ENCODE results near the gene LINS1.

The LINS1 gene, protein sequence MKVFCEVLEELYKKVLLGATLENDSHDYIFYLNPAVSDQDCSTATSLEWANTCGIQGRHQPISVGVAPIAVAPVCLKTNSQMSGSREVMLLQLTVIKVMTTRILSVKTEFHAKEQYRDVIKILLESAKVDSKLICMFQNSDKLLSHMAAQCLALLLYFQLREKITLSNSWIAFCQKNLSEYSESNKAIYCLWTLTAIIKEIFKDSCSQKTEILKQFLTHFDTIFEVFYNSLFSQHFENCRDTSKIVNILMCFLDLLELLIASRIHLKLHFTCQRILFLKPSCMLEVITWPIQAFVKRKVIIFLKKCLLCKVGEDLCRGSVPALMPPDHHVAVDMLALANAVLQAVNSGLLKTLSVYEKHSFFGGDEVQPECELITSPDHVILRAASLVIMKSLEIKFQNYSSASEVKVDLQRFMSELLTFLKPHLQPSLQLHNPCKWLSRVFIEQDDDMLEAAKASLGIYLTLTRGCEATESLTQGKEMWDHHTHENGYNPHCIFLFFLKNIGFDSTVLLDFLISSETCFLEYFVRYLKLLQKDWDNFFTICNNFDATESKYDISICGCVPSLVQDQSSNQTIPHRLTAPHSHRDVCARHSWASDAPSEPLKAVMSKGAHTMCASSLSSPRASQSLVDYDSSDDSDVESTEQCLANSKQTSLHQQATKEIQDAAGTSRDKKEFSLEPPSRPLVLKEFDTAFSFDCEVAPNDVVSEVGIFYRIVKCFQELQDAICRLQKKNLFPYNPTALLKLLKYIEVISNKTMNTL

GRCh38 chr15:100602064-100602822 is at the start of gene LINS1, which contains the start of gene ASB7:
TSS of gene LINS1 (minus strand) at chr15:100602184. CDS start at chr15:100580842, 21,342 bp downstream.
TSS of gene ASB7 (plus strand) at chr15:100602589. CDS start at chr15:100612217, 9,628 bp downstream.
- peak; percentile 99 for DNase-seq (ENCODE audit: low spot score)

- peak; percentile 67 for DNase-seq (ENCODE audit: low spot score)
These were observed 49.3 kb upstream of the LINS1 start for GRCh38 chr15:100651253-100651652.

DNA sequence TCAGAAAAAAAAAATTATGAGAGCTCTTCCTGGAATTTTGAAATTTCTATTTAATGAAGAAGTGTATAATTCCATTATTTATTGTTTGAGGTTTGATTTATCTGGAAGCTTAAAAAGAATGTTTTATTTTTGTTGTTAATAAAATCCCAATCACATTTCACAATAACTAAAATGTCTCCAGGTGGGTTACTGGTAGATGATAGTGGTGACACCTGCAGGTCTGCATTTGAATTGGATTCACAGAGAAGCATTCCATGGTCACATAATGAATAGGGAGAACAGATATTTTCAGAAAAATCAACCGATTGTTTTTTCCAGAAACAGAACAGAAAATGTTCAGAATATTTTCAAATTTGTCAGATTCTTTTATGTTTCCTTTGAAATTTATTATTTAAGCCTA is 48.7 kb upstream of the LINS1 start:
- no peak for DNase-seq (ENCODE audit: low spot score)

DNA sequence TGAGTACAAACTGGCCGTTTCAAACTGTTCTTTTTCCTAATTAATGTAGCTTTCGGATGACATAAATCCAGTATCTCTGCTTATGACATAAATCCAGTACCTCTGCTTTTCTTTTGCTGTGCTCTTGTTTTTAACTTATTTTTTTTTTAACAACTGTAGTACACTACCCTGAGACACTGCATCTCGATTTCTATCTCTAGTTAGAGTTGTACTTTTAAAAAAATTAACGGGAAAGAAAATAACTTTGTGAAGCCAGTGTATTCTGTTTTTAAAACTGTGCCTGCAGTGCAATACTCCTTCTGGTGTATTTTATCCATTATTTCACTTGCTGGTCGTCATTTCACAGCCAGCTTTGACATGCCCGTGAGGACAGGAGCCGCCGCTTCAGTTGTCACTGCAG is 47.0 kb upstream of the LINS1 start:
- no peak for DNase-seq (ENCODE audit: low spot score)

GRCh38 chr15:100645671-100646070 is 43.7 kb upstream of the LINS1 start:
- DNase-seq (ENCODE audit: low spot score): no peak

DNA sequence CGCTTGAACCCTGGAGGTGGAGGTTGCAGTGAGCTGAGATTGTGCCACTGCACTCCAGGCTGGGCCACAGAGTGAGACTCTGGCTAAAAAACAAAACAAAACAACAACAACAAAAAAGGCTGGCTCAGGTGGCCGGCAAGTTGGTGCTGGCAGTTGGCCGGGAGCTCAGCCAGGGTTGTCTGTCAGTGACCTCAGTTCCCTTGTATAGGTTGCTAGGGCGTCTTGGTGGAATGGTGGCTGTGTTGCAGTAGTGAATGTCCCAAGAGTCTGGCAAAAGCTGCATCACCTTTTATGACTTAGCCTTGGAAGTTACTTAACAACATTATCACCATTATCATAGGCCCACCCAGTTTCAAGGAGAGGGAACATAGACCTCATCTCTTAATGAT is 41.0 kb upstream of the LINS1 start:
- no peak for DNase-seq (ENCODE audit: low spot score)

DNA sequence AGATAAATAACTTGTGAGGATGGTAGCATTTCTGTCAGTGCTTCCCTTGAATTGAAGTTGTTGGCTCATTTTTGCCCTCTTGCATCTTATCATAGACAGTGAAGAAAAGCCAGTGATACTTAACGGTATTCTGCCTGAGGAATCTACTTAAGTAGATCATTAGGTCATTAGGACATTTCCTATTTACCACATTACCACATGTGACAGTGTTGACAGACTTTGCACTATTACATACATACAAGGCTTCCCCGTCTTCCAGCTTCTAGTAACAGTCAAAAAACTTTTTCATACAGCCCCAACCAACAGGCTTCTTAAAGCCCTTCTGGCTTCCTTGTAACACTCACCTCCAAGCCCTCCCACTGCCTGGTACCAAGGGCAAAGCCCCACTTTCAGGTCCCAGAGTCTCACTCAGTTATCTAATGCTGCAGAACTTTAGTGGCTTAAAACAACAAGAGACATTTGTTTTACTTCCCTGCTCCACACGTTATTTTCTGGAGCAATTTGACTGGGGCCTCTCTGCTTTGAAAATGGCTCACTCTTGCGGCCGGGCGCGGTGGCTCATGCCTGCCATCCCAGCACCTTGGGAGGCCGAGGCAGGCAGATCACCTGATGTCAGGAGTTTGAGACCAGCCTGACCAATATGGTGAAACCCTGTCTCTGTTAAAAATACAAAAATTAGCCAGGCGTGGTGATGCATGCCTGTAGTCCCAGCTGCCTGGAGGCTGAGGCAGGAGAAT is 40.4 kb upstream of the LINS1 start:
- DNase-seq (ENCODE audit: low spot score): no peak

GRCh38 chr15:100638177-100638730 is 36.3 kb upstream of the LINS1 start:
- DNase-seq (ENCODE audit: low spot score): no peak

GRCh38 chr15:100635406-100636071 is 33.6 kb upstream of the LINS1 start:
- no peak for DNase-seq (ENCODE audit: low spot score)

DNA sequence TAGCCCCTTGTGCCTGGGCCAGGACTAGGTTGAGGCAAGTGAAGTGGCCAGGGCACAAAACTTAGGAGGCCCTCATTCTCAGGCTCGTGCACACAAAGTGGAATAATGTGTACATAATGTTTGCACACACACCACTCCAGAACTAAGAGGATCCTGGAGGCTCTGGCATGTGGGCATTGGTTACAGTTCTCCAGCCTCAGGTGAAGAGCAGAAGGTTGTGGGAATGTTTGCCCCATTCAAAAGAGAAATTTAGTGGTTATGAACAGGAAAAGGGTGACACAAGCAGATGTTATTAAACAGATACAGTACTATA is 31.7 kb upstream of the LINS1 start:
- no peak for DNase-seq (ENCODE audit: low spot score)

DNA sequence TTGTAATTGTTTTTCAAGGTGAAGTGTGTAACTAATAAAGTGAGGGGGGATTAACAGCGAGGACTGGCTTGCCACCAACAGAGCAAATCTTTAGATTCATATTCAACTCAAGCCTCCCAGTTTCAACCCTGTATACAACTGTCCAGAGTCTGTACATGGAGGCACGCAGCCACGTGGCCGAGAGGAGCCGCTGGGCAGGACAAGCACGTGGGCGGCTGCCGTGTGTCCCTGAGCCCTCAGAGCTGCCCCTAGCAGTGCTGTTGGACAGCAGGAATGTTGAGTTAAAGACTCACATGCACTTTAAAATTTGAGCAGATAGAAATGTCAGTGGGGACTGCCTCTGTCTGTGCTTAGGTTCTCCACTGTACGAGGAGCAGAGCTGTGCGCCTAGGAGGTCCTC is 29.8 kb upstream of the LINS1 start:
- DNase-seq (ENCODE audit: low spot score): no peak

GRCh38 chr15:100628746-100629145 is 26.8 kb upstream of the LINS1 start:
- peak; percentile 30 for DNase-seq (ENCODE audit: low spot score)

DNA sequence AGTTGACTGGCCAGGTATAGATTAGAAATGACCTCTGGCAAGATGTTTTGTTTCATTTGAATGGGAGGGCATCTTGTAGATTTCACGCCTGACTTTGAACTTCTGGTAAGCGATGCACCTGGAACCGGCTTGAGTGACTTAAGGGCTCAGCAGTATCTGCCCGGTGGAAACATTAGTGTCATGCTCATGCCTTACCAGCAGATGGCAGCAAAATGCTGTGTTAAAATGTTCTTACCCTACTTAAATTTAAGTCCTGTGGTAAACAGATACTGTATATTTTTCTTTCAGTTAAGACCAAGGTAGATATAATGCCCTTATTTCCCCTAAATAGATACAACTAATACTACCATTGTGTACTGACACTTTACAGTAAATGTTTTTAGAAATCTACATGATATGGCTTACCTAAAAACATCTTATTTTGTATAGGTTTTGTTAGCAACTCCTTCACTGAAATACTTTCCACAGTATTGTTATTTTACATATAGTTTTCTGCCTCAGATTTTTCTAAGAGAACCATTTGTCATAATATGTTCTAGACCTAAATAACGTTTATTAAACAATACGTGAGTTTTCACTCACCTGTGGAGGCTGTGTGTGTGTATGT is 25.9 kb upstream of the LINS1 start:
- DNase-seq (ENCODE audit: low spot score): peak; percentile 66

DNA sequence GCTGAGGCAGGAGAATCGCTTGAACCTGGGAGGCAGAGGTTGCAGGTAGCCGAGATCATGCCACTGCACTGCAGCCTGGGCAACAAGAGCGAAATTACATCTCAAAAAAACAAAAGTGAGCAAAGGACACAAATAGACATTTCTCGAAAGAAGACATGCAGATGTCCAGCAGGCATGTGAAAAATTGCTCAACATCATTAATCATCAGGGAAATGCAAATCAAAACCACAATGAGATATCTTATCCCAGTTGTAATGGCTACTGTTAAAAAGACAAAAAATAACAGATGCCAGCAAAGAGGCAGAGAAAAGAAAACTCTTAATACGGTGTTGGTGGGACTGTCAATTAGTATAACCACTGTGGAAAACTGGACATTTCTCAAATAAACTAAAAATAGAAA is 21.3 kb upstream of the LINS1 start:
- no peak for DNase-seq (ENCODE audit: low spot score)

DNA sequence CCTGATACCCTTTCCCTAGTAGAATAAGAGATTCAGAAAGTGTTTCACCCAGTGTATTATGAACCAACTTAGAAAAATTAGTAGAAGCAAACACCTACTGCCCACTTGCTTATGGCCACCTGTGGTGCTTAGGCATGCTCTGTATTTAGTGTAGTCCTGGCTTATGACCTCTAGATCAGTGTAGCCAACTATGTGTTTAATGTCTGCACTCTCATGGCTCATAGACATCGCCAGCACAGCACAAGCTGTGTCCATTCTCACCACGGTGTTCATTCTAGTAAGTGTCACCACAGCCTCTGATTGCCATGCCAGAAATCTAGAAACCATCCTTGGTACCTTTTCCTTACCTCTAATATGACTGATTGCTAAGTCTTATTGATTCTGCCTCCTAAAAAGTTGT is 14.7 kb upstream of the LINS1 start:
- no peak for DNase-seq (ENCODE audit: low spot score)

DNA sequence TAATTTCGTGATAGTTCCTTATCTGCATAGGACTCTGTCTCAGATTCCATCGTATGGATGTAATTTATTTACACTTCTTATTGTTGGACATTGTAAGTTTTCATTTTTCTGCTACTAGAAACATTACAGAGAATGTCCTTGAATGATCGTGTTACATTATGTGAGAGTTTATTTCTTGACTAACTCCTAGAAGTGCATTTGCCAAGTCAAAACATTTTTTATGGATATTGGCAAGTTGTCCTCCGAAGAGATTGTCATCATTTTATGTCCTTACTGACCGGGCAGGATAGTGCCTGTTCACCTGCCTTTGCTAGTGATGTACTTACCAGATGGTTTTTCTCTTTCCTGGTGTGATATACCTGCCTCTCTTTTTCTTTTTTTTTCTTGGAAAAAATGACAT is 13.8 kb upstream of the LINS1 start:
- no peak for DNase-seq (ENCODE audit: low spot score)

GRCh38 chr15:100614918-100615317 is 12.9 kb upstream of the LINS1 start:
- DNase-seq (ENCODE audit: low spot score): no peak

- no peak for DNase-seq (ENCODE audit: low spot score)
These were observed 12.4 kb upstream of the LINS1 start for GRCh38 chr15:100614336-100614735.

- DNase-seq (ENCODE audit: low spot score): no peak
These were observed 11.2 kb upstream of the LINS1 start for GRCh38 chr15:100613208-100613607.

GRCh38 chr15:100612539-100612938 is 10.6 kb upstream of the LINS1 start:
- no peak for DNase-seq (ENCODE audit: low spot score)

All from AG20443 (cell line).